SK-N-SH (cell line): Measurements from ENCODE around the gene UFSP1.

Experiments used
- TAF1 ChIP-seq: IDR thresholded peaks from 2 replicates; pipeline ENCODE4 v1.6.1; 2012; ENCODE audit warnings: low read depth, mild to moderate bottlenecking, low read length, moderate library complexity, borderline replicate concordance
- TF ChIP-seq, protein P1 (sequence below): fragments of 200-600 bp; sonication (generic); IDR thresholded peaks from 2 replicates; pipeline ENCODE4 v1.6.1; 2017; ENCODE audit warnings: antibody characterized with exemption, mild to moderate bottlenecking, moderate library complexity

DNA sequence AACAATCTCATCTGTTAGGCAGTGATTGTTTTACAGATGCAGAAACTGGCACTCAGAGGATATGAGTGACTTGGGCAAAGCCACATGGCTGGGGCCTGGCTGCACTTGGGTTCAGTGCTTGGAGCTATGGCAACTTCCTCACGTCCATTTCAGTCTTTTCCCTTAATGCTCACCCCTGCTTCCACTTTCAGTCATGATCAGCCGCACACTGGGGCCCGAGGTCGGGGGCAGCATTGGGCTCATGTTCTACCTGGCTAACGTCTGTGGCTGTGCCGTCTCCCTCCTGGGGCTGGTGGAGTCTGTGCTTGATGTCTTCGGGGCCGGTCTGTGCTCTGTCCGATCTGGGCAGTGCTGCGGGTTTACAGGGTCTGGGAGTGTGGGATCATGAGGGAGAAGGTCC is 34.0 kb downstream of the UFSP1 start:
- no peak for TF ChIP-seq TAF1
- TF ChIP-seq, protein P1, sequence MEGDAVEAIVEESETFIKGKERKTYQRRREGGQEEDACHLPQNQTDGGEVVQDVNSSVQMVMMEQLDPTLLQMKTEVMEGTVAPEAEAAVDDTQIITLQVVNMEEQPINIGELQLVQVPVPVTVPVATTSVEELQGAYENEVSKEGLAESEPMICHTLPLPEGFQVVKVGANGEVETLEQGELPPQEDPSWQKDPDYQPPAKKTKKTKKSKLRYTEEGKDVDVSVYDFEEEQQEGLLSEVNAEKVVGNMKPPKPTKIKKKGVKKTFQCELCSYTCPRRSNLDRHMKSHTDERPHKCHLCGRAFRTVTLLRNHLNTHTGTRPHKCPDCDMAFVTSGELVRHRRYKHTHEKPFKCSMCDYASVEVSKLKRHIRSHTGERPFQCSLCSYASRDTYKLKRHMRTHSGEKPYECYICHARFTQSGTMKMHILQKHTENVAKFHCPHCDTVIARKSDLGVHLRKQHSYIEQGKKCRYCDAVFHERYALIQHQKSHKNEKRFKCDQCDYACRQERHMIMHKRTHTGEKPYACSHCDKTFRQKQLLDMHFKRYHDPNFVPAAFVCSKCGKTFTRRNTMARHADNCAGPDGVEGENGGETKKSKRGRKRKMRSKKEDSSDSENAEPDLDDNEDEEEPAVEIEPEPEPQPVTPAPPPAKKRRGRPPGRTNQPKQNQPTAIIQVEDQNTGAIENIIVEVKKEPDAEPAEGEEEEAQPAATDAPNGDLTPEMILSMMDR = no peak
